Omental fat pad (tissue), 4 donors: ENCODE results near the gene WAS. TPM values are rescaled to one million over a fixed set of nuclear protein-coding genes. Genes with fewer than 3 reads are reported as not detected.
A peak's percentile ranks its signal among the peaks of the same experiment; 100 is the strongest.
"Not testable (repeated sequence)": the region's sequence is repeated elsewhere in the genome, so short reads cannot be mapped to it uniquely, and the experiment has no call there.

Experiments used
- ATAC-seq: fragments of 150-250 bp; one replicate; pipeline ENCODE4 v1.9.1; 2016; ENCODE audit warnings: mild to moderate bottlenecking, moderate library complexity; ENCODE audit not compliant: low FRiP score
- DNase-seq: peaks from one replicate; pipeline ENCODE4 v3.0.0-alpha.2; 2019; ENCODE audit warnings: low spot score
- total RNA-seq, 4 donors: library from RNA; depleted of rRNA; stranded (reverse); fragments of >200 nt; gene quantifications; one replicate each; pipeline ENCODE4 v1.1.0, GENCODE V29; 2016
- TF ChIP-seq, protein P1 (sequence below), 3 donors: fragments of 450-650 bp; IDR thresholded peaks; one replicate each; pipeline ENCODE4 v1.5.1; 2016 to 2017; ENCODE audit warnings: antibody characterized with exemption in 3 of 3, mild to moderate bottlenecking in 3 of 3, moderate library complexity in 2 of 3

Gene WAS
- total RNA-seq, 4 donors from 2014 or later: 9.0 to 26.0 (median 21.0) TPM

DNA sequence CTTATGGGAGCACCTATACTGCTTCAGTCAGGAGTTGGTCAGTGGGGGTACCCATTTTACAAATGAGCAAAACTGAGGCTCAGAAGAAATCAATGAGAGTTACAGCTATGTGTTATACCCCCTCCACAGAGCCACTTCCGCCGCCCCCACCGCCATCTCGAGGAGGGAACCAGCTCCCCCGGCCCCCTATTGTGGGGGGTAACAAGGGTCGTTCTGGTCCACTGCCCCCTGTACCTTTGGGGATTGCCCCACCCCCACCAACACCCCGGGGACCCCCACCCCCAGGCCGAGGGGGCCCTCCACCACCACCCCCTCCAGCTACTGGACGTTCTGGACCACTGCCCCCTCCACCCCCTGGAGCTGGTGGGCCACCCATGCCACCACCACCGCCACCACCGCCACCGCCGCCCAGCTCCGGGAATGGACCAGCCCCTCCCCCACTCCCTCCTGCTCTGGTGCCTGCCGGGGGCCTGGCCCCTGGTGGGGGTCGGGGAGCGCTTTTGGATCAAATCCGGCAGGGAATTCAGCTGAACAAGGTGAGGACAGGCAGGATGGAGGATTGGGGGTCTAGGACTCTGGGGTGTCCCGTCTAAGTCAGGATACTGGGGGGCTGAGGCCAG, 5.0 kb downstream of the WAS start:
- ATAC-seq: no peak
- TF ChIP-seq, protein P1, sequence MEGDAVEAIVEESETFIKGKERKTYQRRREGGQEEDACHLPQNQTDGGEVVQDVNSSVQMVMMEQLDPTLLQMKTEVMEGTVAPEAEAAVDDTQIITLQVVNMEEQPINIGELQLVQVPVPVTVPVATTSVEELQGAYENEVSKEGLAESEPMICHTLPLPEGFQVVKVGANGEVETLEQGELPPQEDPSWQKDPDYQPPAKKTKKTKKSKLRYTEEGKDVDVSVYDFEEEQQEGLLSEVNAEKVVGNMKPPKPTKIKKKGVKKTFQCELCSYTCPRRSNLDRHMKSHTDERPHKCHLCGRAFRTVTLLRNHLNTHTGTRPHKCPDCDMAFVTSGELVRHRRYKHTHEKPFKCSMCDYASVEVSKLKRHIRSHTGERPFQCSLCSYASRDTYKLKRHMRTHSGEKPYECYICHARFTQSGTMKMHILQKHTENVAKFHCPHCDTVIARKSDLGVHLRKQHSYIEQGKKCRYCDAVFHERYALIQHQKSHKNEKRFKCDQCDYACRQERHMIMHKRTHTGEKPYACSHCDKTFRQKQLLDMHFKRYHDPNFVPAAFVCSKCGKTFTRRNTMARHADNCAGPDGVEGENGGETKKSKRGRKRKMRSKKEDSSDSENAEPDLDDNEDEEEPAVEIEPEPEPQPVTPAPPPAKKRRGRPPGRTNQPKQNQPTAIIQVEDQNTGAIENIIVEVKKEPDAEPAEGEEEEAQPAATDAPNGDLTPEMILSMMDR (IDR thresholded peaks at IDR 0.05): no peak
- DNase-seq: no peak

DNA sequence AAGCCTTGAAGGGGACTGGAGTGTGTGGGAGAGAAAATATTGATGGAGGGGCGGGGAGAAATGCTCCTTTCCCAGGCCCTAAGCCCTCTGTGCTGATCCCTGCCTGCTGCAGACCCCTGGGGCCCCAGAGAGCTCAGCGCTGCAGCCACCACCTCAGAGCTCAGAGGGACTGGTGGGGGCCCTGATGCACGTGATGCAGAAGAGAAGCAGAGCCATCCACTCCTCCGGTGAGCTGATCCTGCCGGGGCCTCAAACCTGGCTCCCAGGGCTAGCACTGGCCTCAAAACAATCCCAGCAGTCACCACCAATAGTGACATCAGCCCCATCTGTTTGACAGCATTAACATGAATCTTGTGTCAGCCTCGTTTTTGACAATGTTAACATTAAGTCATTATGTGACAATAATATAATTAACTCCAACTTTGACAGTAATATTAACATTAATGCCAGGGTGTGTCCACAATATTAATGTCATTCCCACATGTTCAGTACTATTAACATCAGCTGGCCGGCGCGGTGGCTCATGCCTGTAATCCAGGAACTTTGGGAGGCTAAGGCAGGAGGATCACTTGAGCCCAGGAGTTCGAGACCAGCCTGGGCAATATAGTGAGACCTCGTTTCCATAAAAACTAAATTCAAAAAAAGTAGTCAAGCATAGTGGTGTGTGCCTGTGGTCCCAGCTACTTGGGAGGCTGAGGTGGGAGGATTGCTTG, 5.8 kb downstream of the WAS start:
- TF ChIP-seq, protein P1 (IDR thresholded peaks at IDR 0.05): no peak
- ATAC-seq (no peak), DNase-seq (no peak)

DNA sequence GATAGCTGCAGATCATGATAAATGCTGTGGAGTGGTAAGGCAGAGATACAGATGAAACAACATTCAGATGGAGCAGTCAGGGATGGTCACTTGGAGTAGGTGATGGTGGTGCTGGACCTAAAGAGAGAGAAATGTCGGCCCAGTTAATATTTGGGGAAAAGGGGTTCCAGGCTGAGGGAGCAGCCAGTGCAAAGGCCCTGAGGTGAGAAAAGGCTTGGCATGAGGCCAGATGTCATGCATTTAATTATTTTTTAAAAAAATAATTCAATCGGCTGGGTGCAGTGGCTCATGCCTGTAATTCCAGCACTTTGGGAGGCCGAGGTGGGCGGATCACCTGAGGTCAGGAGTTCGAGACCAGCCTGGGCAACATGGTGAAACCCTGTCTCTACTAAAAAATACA, 8.1 kb downstream of the WAS start:
- not testable (repeated sequence) for ATAC-seq, DNase-seq

DNA sequence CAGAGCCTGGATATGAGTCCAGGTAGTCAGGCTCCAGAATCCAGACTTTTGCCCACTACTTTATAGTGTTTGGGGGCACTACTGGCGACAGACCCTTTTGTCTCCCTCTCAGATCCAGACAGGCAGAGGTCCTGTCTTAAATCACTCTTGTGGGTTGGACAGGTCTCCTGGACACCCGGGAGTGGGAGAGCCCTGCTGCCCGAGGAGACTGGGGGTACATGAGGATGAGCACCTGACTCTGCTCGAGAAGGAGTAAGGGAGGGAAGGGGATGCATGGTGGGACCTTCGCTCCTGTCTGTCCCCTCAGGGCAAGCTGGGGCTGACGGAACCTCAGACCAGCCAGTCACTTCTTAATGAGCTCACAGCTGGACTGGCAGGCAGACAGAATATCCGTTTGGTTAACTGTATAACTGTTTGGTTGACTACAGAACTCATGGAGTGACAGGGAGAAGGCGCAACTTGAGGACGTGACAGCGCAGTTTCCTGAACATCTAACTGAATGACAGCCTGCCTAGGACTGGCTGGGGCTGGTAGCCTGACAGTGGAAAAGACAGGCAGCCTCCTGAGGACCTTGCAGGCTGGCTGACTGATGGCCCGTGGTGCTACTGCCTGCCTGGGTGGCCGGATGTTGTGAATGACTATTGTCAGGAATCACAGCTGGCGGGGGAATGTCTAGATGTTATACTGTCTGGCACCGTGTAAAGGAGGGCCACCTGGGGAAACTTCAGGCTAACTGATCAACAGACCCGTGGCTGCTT, 11.4 kb downstream of the WAS start:
- ATAC-seq: no peak
- no peak for DNase-seq

DNA sequence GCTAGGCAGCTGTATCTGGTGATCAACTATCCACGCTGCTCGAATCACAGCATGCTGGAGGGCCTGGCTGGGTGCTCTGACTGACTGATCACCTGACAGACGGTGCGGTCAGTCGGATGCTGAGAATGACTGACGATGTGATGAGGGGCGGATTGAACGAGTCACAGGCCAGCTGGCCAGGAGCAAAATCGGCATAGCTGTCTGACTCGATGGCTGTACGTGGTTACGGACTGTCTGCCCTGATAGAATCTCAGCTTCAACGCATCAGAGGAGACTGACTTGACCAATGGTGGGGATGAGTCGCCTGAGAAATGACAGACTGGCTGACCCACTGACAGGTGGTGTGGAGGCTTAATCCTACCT, 11.9 kb downstream of the WAS start:
- no peak for ATAC-seq
- DNase-seq: no peak

More for the DNA sequence above, 11.4 kb downstream of the WAS start:
- TF ChIP-seq, protein P1 (IDR thresholded peaks at IDR 0.05): no peak

DNA sequence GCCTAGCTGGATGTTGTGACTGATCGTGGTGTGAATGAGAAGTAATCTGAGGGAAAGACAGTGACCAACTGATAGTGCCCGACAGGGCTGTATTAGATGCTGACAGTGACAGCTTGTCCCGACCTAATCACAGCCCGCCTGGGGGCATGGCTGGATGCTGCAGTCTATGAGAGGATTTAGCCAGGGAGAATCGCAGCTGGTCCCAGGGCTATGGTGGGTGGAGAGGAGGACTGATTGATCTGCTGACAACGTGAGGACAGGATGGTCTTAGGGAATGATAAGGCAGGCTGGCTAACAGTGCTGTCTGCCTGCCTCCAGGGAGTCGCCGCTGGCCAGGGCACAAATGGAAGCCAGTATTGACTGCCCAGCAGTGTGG, 12.3 kb downstream of the WAS start:
- DNase-seq (no peak), ATAC-seq (peak; percentile 17)
- TF ChIP-seq, protein P1 (IDR thresholded peaks at IDR 0.05): no peak

More for the DNA sequence above, 11.9 kb downstream of the WAS start:
- TF ChIP-seq, protein P1 (IDR thresholded peaks at IDR 0.05): no peak

DNA sequence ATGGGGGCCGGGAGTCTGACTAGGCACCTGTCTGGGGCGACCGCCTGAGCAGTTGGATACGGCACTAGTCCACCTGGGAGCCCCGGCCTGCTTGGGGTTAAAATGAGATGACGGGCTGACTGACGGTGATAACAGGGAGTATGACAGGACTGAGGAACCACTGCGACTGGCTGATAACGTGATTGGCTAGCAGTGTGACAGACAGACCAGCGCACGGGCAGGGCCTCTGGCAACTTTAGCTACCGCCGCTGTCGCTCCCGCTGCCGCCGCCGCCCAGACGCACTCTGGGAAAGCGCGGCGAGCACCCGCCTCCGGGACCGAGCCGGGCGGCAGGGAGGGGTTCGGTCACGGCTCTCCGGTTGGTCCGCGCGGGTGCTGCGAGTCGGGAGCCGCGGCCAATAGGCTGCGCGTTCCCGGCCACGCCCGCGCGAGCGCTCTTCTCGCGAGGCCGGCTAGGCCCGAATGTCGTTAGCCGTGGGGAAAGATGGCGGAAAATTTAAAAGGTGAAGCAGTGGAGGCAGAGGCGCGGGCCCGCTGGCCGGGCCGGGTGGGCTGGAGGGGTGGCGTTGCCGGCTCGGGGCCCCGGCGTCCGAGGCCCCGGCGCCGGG, 12.8 kb downstream of the WAS start, which contains the start of gene SUV39H1:
Gene SUV39H1 (plus strand): TSS at position 434 of the 608 bp plus-strand sequence. CDS start 51 bp downstream, at position 485.
- peak; percentile 95 for ATAC-seq
- TF ChIP-seq, protein P1 (IDR thresholded peaks at IDR 0.05): no peak
- peak; percentile 52 for DNase-seq
